IPS-20b (cell line): ENCODE results near the gene HEMGN.
A peak's percentile ranks its signal among the peaks of the same experiment; 100 is the strongest.

Experiments
- H3K27ac ChIP-seq: one replicate; pipeline ENCODE4 v1.5.1; 2013; ENCODE audit warnings: low read length
- H3K27me3 ChIP-seq: 2 replicates; pipeline ENCODE4 v1.6.1; 2013; ENCODE audit warnings: mild to moderate bottlenecking, low read length, inconsistent platforms; ENCODE audit not compliant: insufficient read depth
- H3K36me3 ChIP-seq: 2 replicates; pipeline ENCODE4 v1.6.1; 2013; ENCODE audit warnings: low read depth, mild to moderate bottlenecking, inconsistent platforms, low read length, moderate library complexity; ENCODE audit not compliant: insufficient read depth
- H3K4me1 ChIP-seq: 2 replicates; pipeline ENCODE4 v1.6.1; 2013; ENCODE audit warnings: mild to moderate bottlenecking, control low read depth, inconsistent platforms, low read length, moderate library complexity; ENCODE audit not compliant: insufficient read depth
- H3K4me3 ChIP-seq: 2 replicates; pipeline ENCODE4 v1.5.1; 2013; ENCODE audit warnings: mild to moderate bottlenecking, low read length, inconsistent platforms
- H3K9ac ChIP-seq: 2 replicates; pipeline ENCODE4 v1.6.1; 2013; ENCODE audit warnings: low read depth, mild to moderate bottlenecking, inconsistent platforms, low read length, moderate library complexity
- H3K9me3 ChIP-seq: 2 replicates; pipeline ENCODE4 v1.6.1; 2013; ENCODE audit warnings: mild to moderate bottlenecking, low read depth, low read length, inconsistent platforms; ENCODE audit not compliant: insufficient read depth

Gene HEMGN

DNA sequence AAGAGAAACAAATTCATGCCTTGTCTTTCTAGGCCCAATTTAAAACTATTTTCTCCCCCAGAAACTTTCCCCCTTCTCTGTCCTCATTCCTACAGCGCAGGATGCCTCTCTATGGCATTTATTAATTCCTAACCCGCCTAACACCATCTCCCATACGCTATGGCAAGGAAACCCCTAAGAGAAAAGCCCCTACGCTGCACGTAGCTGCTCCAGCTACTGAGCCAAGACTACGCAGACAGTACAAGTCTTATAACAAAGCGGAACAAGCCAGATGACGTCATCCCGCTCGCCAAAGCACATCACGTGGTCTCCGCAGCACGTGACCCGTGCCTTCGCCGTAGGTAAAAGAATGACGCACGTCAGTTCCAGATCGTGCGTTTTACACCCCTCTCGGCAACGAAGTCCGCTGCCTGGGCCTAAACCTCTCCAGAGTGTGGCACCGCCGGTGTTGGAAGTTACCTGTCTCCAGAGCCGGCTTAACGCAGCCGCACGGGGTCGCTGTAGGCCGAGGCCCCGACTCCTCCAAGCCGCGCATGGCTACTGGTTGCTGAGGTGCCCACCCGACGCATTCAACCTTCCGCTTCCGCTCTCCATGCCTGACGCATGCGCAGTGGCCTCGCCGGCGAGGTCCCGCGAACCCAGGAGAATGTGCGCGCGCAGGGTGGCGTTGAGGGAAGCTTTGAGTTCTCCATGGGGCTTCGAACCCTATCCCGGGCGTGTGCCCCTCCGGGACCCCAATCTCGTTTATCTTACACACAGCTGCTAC lies 15.8 kb downstream of the HEMGN start, which contains the start of gene TRMO:
Gene TRMO (minus strand): TSS at position 542 of the 766 bp plus-strand sequence. CDS start 7 bp downstream, at position 535.
- Histone ChIP-seq H3K27ac (peak within 1 kb of the TSS; percentile 89), H3K9ac (peak within 1 kb of the TSS; percentile 75), H3K27me3 (peaks cover 49% of the 10 kb centered on the region), H3K9me3 (no peaks in the 10 kb centered on the region), H3K36me3 (no peaks in the 10 kb centered on the region), H3K4me1 (no peaks in the 10 kb centered on the region), H3K4me3 (peak within 1 kb of the TSS; percentile 72)

DNA sequence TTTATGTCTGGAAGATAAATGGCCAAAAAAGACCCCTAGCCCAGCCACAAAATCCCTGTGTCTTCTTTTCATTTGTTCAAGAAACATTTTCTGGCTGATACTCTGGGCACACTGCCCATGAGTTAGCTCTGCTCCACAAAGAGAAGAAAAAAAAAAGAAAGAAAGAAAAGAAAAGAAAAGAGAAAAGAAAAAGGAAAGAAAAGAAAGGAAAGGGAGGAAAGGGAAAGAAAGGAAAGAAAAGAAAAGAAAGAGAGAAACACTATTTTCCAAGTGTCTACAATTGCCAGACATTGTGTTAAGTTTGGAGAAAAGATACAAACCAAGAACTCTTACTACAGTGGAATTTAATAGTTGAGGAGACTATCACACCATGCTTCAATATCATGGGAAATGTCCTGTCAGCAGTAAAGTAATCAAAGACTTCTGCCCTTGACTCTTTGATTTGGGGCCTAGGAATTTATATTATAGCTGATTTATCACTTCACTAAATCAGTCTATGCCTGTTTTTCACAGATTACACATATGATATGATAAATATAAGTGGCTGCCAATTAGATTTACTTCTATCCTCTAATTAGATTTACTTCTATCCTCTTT lies 18.7 kb downstream of the HEMGN start:
- H3K36me3 ChIP-seq: no peaks in the 10 kb centered on the region; the same call in 1 of the 2 replicates
- H3K9me3 ChIP-seq: no peaks in the 10 kb centered on the region
- no peak overlapping the region for H3K9ac ChIP-seq
- no peak overlapping the region for H3K27ac ChIP-seq
- H3K4me3 ChIP-seq: no peak overlapping the region
- no peaks in the 10 kb centered on the region for H3K4me1 ChIP-seq
- peaks cover 22% of the 10 kb centered on the region for H3K27me3 ChIP-seq

DNA sequence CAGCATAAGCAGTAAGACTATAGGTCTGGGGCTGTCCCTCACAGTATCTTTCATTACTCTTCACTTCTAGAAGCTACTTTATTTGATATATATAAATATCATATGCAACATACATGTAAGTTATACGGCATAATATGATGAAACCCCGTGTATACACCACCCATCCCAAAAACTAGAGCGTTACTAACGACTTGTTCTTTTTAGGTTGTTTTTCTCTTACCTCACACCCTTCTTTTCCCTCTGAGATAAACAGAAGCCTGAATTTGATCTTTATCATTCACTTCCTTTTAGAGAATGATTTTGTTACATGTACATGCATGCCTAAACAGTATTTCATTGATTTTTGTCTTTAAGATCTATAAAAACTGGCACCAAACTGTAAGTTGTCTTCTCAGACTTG lies 19.4 kb downstream of the HEMGN start:
- H3K4me1 ChIP-seq: no peaks in the 10 kb centered on the region
- H3K9me3 ChIP-seq: no peaks in the 10 kb centered on the region
- H3K27me3 ChIP-seq: peaks cover 16% of the 10 kb centered on the region; the same call in 1 of the 2 replicates
- no peak overlapping the region for H3K27ac ChIP-seq
- H3K36me3 ChIP-seq: no peaks in the 10 kb centered on the region; the same call in 1 of the 2 replicates
- H3K9ac ChIP-seq: no peak overlapping the region
- H3K4me3 ChIP-seq: no peak overlapping the region

DNA sequence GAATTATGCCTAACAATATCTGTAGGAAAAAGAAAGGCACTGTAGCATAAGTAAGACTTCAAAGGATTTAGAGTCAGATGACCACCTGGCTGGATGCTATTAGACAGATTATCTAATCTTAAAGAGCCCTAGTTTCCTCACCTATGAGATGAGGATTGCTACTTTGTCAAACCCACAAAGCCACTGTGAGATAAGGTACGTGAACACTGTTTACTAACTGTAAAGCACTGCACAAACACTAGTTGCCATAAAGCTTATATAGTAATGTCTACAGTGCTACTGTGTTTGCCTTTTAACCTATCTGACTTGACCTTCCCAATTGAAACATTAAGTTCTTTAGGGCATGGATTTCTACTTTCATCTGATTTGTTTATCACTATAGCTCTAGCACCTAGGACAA lies 26.0 kb downstream of the HEMGN start:
- H3K9me3 ChIP-seq: no peaks in the 10 kb centered on the region
- no peak overlapping the region for H3K9ac ChIP-seq
- no peak overlapping the region for H3K27ac ChIP-seq
- H3K36me3 ChIP-seq: peaks cover 27% of the 10 kb centered on the region
- H3K27me3 ChIP-seq: no peaks in the 10 kb centered on the region
- no peak overlapping the region for H3K4me3 ChIP-seq
- H3K4me1 ChIP-seq: no peaks in the 10 kb centered on the region

DNA sequence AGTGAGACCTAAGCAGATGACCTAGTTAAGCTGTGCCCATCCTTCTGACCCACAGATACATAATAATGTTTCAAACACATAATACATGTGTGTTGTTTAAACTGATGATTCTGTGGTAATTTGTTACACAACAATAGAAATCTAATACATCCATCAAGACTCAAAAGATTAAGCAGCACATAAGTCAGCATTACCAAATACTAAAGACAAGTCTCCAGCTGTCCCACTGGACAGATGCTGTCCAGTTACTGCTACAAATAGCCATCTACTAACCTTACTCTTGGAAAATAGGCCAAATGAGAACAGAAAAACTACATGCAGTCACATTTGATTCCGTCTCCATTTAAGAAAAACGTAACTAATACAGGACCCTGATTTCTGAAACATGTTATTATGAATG lies 26.4 kb downstream of the HEMGN start:
- Histone ChIP-seq H3K4me3 (no peak overlapping the region), H3K36me3 (peaks cover 27% of the 10 kb centered on the region), H3K9me3 (no peaks in the 10 kb centered on the region), H3K4me1 (no peaks in the 10 kb centered on the region), H3K27ac (no peak overlapping the region), H3K9ac (no peak overlapping the region), H3K27me3 (no peaks in the 10 kb centered on the region)

DNA sequence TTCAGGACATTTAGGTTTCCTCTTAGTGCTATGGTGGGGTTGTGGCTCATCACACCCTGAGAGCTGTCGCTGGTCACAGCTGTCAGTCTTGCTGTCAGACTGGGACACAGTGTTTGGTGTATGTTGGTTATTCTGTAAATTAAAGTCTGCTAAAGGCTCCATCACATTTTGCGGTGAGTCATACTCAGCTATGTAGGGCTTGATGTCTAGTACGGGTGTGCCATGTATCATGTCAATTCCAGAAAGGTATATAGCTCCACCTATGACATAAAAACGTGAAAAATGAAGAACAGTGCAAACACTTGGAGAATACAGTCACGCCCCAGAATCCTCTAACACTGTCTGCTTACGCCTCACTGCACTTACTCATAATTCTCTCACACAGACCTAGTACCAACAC lies 27.6 kb downstream of the HEMGN start:
- Histone ChIP-seq H3K9ac (no peak overlapping the region), H3K36me3 (peaks cover 27% of the 10 kb centered on the region), H3K27me3 (no peaks in the 10 kb centered on the region), H3K9me3 (no peaks in the 10 kb centered on the region), H3K27ac (no peak overlapping the region), H3K4me1 (no peaks in the 10 kb centered on the region), H3K4me3 (no peak overlapping the region)

DNA sequence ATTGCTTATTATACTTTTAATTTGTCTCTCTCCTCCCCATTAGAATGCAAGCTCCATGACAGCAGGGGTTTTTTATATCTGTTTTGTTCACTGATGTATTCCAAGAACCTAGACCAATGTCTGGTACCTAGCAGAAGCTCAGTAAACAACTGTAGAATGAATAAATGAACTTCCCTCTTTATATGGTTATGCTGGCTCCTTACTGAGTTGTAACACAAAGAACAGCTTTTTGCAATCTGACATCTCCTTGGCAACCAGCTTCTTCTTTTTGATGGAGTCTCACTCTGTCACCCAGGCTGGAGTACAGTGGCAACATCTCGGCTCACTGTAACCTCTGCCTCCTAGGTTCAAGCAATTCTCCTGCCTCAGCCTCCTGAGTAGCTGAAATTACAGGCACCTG lies 29.3 kb downstream of the HEMGN start:
- Histone ChIP-seq H3K36me3 (peaks cover 27% of the 10 kb centered on the region), H3K4me3 (no peak overlapping the region), H3K9me3 (no peaks in the 10 kb centered on the region)

DNA sequence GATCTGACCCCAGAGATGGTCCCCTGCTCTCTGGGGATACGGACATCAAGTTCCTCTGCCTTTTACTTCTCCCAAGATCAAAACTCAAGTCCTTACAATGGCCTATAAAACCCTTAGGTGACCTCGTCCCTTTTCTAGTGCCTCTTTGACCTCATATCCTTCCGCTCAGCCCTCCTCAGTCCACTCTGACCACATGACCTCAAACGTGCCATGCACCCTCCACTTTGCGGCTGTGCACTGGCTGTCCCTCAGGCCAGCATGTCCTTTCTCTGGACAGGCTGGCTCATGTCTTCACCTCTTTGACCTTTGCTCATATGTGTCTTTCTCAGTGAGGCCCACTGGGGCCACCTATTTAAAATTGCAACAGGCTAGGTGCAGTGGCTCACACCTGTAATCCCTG lies 30.3 kb downstream of the HEMGN start:
- Histone ChIP-seq H3K27me3 (no peaks in the 10 kb centered on the region), H3K36me3 (peaks cover 25% of the 10 kb centered on the region), H3K9me3 (no peaks in the 10 kb centered on the region), H3K27ac (no peak overlapping the region), H3K9ac (no peak overlapping the region), H3K4me3 (no peak overlapping the region), H3K4me1 (no peaks in the 10 kb centered on the region)

More for the DNA sequence above, 29.3 kb downstream of the HEMGN start:
- no peak overlapping the region for H3K9ac ChIP-seq
- H3K4me1 ChIP-seq: no peaks in the 10 kb centered on the region
- no peaks in the 10 kb centered on the region for H3K27me3 ChIP-seq
- no peak overlapping the region for H3K27ac ChIP-seq

DNA sequence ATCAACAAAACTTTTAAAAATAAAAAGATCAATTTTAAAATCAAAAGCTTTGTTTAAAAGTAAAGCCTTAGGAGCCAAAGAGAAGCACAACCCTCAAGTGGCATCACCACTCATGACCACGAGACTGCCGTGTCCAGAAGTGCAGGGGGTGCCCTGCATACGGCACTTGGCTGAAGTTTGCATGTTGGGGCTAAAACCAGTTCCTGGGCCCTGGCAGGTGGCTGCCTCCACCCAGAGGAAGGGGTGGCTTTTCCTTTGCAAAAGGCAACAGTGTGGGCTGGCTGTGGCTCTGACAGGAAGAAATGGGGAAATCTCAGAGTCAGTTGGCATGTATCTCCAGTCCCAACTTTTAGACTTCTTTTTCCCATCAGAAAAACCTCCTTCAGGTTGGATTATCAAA lies 30.9 kb downstream of the HEMGN start:
- Histone ChIP-seq H3K27me3 (no peaks in the 10 kb centered on the region), H3K27ac (no peak overlapping the region), H3K9me3 (no peaks in the 10 kb centered on the region), H3K36me3 (peaks cover 19% of the 10 kb centered on the region), H3K9ac (no peak overlapping the region), H3K4me1 (no peaks in the 10 kb centered on the region), H3K4me3 (no peak overlapping the region)

DNA sequence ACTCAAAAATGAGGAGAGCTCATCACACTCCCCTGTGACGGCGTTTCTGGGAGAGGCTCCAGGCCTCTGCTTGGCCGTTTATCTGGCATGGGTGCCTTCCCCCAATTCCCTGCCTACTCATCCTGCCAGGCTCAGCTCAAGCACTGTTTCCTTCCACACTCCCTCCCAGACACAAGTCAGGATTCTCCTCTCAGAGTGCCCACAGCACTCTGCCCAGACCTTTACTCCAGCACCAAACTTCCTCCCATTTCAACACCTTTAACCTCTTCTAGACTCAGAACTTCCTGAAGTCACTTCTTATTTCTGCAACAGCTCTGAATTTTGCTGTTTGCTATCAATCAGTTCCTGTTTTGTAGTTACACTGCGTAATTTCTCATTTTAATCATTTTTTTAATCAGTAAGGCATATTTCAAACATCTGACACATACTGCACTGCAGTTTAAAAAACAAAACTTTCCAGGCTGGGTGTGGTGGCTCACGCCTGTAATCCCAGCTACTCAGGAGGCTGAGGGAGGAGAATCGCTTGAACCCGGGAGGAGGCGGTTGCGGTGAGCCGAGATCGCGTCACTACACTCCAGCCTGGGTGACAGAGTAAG lies 31.6 kb downstream of the HEMGN start:
- no peak overlapping the region for H3K9ac ChIP-seq
- no peaks in the 10 kb centered on the region for H3K27me3 ChIP-seq
- no peaks in the 10 kb centered on the region for H3K9me3 ChIP-seq
- H3K4me1 ChIP-seq: no peaks in the 10 kb centered on the region
- no peak overlapping the region for H3K4me3 ChIP-seq
- H3K27ac ChIP-seq: no peak overlapping the region
- peaks cover 12% of the 10 kb centered on the region for H3K36me3 ChIP-seq

DNA sequence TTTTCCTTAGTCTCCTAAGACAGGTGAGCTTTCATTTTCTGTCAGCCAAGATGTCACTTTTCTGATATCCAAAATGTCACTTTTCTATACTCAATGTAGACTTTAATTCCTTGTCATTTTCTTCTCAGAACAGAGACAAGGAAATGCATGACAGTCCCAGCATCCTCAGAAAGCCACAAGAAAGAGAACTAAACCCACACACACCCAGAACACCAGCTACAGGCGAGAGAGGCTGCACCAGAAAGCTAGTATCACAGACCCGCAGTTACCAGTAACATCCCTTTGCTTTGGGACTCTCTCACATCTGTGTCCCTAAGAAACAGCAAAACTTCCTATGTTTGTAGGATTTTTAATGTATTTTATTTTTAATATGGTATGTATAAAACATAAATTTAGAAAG lies 32.7 kb downstream of the HEMGN start:
- Histone ChIP-seq H3K27ac (no peak overlapping the region), H3K9me3 (no peaks in the 10 kb centered on the region), H3K9ac (no peak overlapping the region), H3K36me3 (peaks cover 8% of the 10 kb centered on the region), H3K27me3 (no peaks in the 10 kb centered on the region), H3K4me1 (no peaks in the 10 kb centered on the region), H3K4me3 (no peak overlapping the region)

DNA sequence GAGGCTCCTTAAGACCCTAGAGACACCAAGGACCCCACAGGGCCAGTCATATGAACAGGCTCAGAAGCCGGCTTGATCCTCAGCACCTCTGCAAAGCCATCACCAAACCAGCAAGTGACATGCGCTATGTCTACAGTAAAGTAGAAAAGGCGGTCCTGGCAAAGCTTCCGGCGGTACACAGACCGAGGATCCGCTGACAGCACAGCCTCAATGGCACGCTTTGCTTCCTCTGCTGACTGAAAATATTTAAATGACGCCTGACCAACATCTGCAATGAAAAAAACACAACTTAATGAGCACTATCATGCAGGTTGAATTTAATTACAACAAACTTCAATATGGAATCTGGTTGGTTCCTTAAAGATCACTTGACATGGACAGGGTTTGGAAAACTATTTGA lies 33.2 kb downstream of the HEMGN start:
- H3K36me3 ChIP-seq: peaks cover 3% of the 10 kb centered on the region
- no peak overlapping the region for H3K9ac ChIP-seq
- no peak overlapping the region for H3K27ac ChIP-seq
- H3K4me3 ChIP-seq: no peak overlapping the region
- no peaks in the 10 kb centered on the region for H3K4me1 ChIP-seq
- no peaks in the 10 kb centered on the region for H3K9me3 ChIP-seq
- H3K27me3 ChIP-seq: no peaks in the 10 kb centered on the region
